Hindlimb muscle (tissue), 1 donor: ENCODE measurements around the gene LRP8. TPM values are rescaled to one million over a fixed set of nuclear protein-coding genes. Genes with fewer than 3 reads are reported as not detected.

ENCODE experiments used
- DNase-seq: peaks from one replicate; pipeline ENCODE4 v3.0.0-alpha.2; 2013
- polyA plus RNA-seq: library from polyadenylated mRNA; unstranded; fragments of 120-200 nt; gene quantifications from one replicate; pipeline ENCODE4 v1.2.1, GENCODE V29; 2013; ENCODE audit not compliant: insufficient read length

Gene LRP8
- polyA plus RNA-seq, 1 donor = 6.1 TPM

GRCh38 chr1:53321776-53322602 lies 5.9 kb downstream of the LRP8 start:
- DNase-seq = no peak

- DNase-seq = no peak
Observed at GRCh38 chr1:53321366-53321765, 6.5 kb downstream of the LRP8 start.

GRCh38 chr1:53320646-53321045 lies 7.2 kb downstream of the LRP8 start:
- no peak for DNase-seq

GRCh38 chr1:53319296-53320101 lies 8.4 kb downstream of the LRP8 start:
- DNase-seq = no peak

- DNase-seq = no peak
Observed at GRCh38 chr1:53317646-53318539, 10.0 kb downstream of the LRP8 start.

GRCh38 chr1:53316766-53317581 lies 10.9 kb downstream of the LRP8 start:
- peak; percentile 23 for DNase-seq

GRCh38 chr1:53316424-53316765 lies 11.5 kb downstream of the LRP8 start:
- no peak for DNase-seq

GRCh38 chr1:53315456-53316423 lies 12.1 kb downstream of the LRP8 start:
- DNase-seq = peak; percentile 18

- DNase-seq = no peak
Observed at GRCh38 chr1:53315046-53315445, 12.8 kb downstream of the LRP8 start.

- DNase-seq = no peak
Observed at GRCh38 chr1:53314606-53315005, 13.3 kb downstream of the LRP8 start.

GRCh38 chr1:53314096-53314495 lies 13.8 kb downstream of the LRP8 start:
- DNase-seq = no peak

GRCh38 chr1:53313556-53313955 lies 14.3 kb downstream of the LRP8 start:
- DNase-seq = no peak

- no peak for DNase-seq
Observed at GRCh38 chr1:53311702-53312305, 16.1 kb downstream of the LRP8 start.

GRCh38 chr1:53310847-53311681 lies 16.8 kb downstream of the LRP8 start:
- no peak for DNase-seq

GRCh38 chr1:53309802-53310201 lies 18.1 kb downstream of the LRP8 start:
- DNase-seq = no peak

- DNase-seq = no peak
Observed at GRCh38 chr1:53308506-53308905, 19.4 kb downstream of the LRP8 start.

- DNase-seq = no peak
Observed at GRCh38 chr1:53307037-53307436, 20.8 kb downstream of the LRP8 start.

- DNase-seq = no peak
Observed at GRCh38 chr1:53306168-53306567, 21.7 kb downstream of the LRP8 start.

GRCh38 chr1:53305650-53306049 lies 22.2 kb downstream of the LRP8 start:
- DNase-seq = no peak
